Measurements from ENCODE around the gene SLC27A4.

- TF ChIP-seq EZH2phosphoT487 (IDR thresholded peaks at IDR 0.05; ENCODE audit: insufficient read depth, low read depth) (no peak), EZH2 (IDR thresholded peaks at IDR 0.05; ENCODE audit: insufficient read depth, poor library complexity, severe bottlenecking) (no peak)
Observed at GRCh38 chr9:128371630-128372117, 31.3 kb downstream of the SLC27A4 start.

All from GM23248 (cell line).